ENCODE data around the gene MTFMT.

GRCh38 chr15:64993290-64993689 lies 36.1 kb downstream of the MTFMT start:
- TF ChIP-seq CTCF (IDR thresholded peaks at IDR 0.05; ENCODE audit: low read depth, low read length, missing input control): no peak
- no peak for TF ChIP-seq JUND (IDR thresholded peaks at IDR 0.05)
- no peak for TF ChIP-seq YY1 (IDR thresholded peaks at IDR 0.05)
- no peak for TF ChIP-seq FOXA2 (IDR thresholded peaks at IDR 0.05)
- no peak for TF ChIP-seq REST (IDR thresholded peaks at IDR 0.05)
- no peak for TF ChIP-seq MAX (IDR thresholded peaks at IDR 0.05)
- TF ChIP-seq RAD21 (IDR thresholded peaks at IDR 0.05): no peak
- TF ChIP-seq ZBTB33 (IDR thresholded peaks at IDR 0.05): no peak
- TF ChIP-seq TAF1 (conservative IDR thresholded peaks at IDR 0.05): no peak
- no peak for TF ChIP-seq ATF3 (IDR thresholded peaks at IDR 0.05)
- no peak for TF ChIP-seq GABPA (IDR thresholded peaks at IDR 0.05 in 1 of 2, conservative IDR thresholded peaks at IDR 0.05 in 1 of 2)
- no peak for TF ChIP-seq EGR1 (IDR thresholded peaks at IDR 0.05; ENCODE audit: low read depth in 2 of 2)
